GM18508 (cell line): ENCODE results near the gene RPAP3.

ENCODE experiments used
- ATAC-seq: cut with Tn5 transposase; IDR thresholded peaks from one replicate; pipeline ENCODE4 v1.9.1; 2021; ENCODE audit warnings: moderate number of reproducible peaks; ENCODE audit not compliant: insufficient read depth, unreplicated experiment

RPAP3 gene

GRCh38 chr12:47705566-47706425 lies at the start of gene RPAP3:
RPAP3 (minus strand) TSS chr12:47706030; CDS start chr12:47702840, 3,190 bp downstream.
- ATAC-seq, result no peak

- no peak for ATAC-seq
Measured at GRCh38 chr12:47754881-47755280, 49.1 kb upstream of the RPAP3 start.

GRCh38 chr12:47754126-47754525 lies 48.3 kb upstream of the RPAP3 start:
- ATAC-seq, result no peak

GRCh38 chr12:47753021-47754001 lies 47.5 kb upstream of the RPAP3 start:
- ATAC-seq, result no peak

- ATAC-seq, result no peak
Measured at GRCh38 chr12:47752552-47752951, 46.7 kb upstream of the RPAP3 start.

GRCh38 chr12:47752121-47752520 lies 46.3 kb upstream of the RPAP3 start:
- ATAC-seq, result no peak

GRCh38 chr12:47751561-47751960 lies 45.7 kb upstream of the RPAP3 start:
- no peak for ATAC-seq

- no peak for ATAC-seq
Measured at GRCh38 chr12:47750916-47751470, 45.2 kb upstream of the RPAP3 start.

GRCh38 chr12:47750229-47750798 lies 44.5 kb upstream of the RPAP3 start:
- ATAC-seq, result no peak

GRCh38 chr12:47748899-47749298 lies 43.1 kb upstream of the RPAP3 start:
- no peak for ATAC-seq

GRCh38 chr12:47748507-47748828 lies 42.6 kb upstream of the RPAP3 start:
- no peak for ATAC-seq

GRCh38 chr12:47747596-47748506 lies 42.0 kb upstream of the RPAP3 start:
- ATAC-seq, result no peak

GRCh38 chr12:47747126-47747525 lies 41.3 kb upstream of the RPAP3 start:
- ATAC-seq, result no peak

- ATAC-seq, result no peak
Measured at GRCh38 chr12:47746523-47746922, 40.7 kb upstream of the RPAP3 start.

- no peak for ATAC-seq
Measured at GRCh38 chr12:47746073-47746472, 40.2 kb upstream of the RPAP3 start.

- ATAC-seq, result no peak
Measured at GRCh38 chr12:47745485-47746041, 39.7 kb upstream of the RPAP3 start.

GRCh38 chr12:47744778-47745436 lies 39.1 kb upstream of the RPAP3 start:
- ATAC-seq, result no peak

- ATAC-seq, result no peak
Measured at GRCh38 chr12:47744005-47744651, 38.3 kb upstream of the RPAP3 start.
